GM12873 (cell line): ENCODE measurements around the gene CHGA.

Experiments used
- CTCF ChIP-seq: IDR thresholded peaks from 2 replicates; pipeline ENCODE4 v1.5.1; 2012; ENCODE audit warnings: low read depth, mild to moderate bottlenecking, moderate library complexity, low read length, control low read depth; ENCODE audit not compliant: insufficient read depth; ENCODE audit errors: missing control alignments

CHGA gene

GRCh38 chr14:92938235-92938875 lies 15.4 kb downstream of the CHGA start:
- TF ChIP-seq CTCF: no peak

DNA sequence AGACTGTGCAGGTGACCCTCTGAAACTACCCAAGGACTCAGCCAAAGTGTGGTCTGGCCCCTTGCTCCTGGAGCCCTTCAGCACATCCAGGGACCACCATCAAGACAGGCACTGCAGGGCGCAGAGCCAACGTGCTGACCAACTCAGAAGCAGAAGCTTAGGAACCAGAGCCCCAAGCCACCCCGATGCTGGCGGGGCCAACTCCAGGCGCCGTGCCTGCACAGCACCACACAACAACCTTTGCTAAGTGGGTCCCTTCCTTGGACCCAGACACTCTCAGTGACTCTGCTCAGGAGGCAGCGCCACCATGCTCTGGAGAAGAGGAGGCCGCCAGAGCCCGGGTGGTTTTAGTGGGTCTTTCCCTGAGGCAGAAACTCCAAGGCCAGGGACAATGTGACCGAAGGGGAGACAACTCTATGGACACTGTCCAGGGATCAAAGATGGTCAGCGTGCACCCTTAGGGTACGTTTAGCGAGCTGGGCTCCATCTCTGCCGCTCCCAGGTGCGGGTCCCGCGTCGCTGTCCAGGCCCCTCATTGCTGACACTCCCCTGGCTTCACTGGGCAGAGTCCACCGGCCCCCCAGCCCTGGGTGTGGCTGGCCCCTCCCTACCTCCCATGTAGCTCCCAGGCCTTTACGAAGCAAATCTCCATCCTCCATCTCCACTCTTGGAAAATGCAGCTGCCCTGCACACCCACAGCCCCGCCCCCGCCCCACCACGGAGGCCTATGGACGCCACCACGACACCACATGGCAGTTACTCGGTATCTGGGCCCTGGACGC lies 16.1 kb downstream of the CHGA start:
- TF ChIP-seq CTCF: no peak

GRCh38 chr14:92939699-92940098 lies 16.7 kb downstream of the CHGA start:
- TF ChIP-seq CTCF: no peak

DNA sequence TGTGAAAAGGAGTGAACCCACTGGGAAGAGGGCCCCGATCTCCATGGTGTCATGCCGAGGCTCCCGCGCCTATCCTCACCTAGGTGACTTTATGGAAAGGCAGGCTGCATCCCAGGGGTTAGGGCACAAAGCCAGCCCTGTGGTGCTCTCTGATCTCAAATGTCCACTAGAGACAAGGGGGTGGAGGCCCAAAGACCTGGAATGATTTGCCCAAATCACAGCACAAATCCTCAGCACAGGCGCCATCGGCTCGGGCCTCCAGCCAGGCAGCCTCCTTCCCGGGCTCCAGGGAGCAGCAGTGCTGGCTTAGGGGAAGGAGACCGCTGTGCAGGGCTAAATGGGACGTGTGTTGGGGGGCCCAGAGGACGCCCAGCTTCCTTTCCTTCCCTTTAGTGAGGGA lies 17.6 kb downstream of the CHGA start:
- TF ChIP-seq CTCF: no peak

- TF ChIP-seq CTCF: no peak
These were observed 18.6 kb downstream of the CHGA start for GRCh38 chr14:92941531-92941930.

- no peak for TF ChIP-seq CTCF
These were observed 19.2 kb downstream of the CHGA start for GRCh38 chr14:92942136-92942535.

DNA sequence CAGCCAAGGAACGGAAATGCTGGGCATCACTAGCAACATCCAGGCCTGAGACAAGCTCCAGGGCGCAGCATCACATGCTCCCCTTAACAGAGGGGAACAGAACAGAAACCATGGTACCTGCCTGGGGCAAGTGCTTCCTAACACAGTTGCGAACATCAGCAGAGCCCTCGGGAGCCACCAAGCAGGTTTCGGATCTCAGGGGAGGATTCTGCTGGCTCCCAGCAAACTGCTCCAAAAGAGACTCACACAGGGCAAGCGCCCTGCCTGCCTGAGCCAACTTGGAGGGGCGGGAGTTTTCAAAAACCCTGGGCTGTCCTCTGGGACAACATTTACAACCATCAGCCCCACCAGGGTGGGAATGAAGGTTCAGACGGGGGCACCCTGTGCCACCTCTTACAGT lies 19.6 kb downstream of the CHGA start:
- TF ChIP-seq CTCF: no peak
